CD4-positive, alpha-beta T cell treated with Interleukin-4 for 1 hour (primary cell): ENCODE data around the gene PHACTR3.

Source experiments
- DNase-seq, 2 donors: peaks; one replicate each; pipeline ENCODE4 v3.0.0-alpha.2; 2020 to 2022

PHACTR3 gene

DNA sequence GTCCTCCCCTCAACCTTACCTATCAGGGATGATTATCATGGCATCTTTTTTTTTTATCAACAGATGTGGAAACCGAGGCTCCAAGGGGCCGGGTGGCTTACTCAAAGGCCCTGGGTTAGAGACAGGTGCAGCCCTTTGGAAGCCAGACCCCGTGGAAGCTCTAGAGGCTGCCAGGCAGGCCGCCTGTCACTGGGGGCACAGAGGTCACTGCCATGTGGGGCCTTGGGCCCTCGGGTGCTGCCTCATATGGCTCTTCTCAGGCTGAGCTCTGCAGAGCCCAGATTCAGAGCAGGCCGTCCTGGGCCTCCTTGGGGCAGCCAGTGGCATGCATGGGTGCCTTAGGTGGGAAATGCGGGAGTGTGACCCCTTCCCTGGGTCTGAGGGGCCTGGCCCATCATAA is 136.3 kb downstream of the PHACTR3 start:
- DNase-seq, result no peak

DNA sequence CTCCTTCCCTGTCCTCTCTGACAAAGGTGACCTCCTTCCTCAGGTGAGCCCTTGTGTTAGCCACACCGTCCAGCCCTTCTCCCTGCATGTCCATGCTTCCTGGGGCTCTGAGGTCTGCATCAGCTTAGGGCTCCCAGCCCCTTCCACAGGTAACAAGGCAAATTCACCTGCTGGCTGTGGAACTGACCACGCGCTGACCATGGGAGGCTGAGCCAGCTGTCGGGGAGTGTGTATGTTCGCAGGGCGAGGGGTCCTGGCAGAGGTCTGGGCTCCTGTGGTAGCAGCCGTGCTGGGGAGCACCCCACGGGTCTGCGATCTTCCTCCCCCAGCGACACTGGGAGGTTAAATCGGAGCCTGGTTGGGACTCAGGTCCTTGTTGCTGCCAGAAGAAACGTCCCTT is 136.7 kb downstream of the PHACTR3 start:
- no peak for DNase-seq

DNA sequence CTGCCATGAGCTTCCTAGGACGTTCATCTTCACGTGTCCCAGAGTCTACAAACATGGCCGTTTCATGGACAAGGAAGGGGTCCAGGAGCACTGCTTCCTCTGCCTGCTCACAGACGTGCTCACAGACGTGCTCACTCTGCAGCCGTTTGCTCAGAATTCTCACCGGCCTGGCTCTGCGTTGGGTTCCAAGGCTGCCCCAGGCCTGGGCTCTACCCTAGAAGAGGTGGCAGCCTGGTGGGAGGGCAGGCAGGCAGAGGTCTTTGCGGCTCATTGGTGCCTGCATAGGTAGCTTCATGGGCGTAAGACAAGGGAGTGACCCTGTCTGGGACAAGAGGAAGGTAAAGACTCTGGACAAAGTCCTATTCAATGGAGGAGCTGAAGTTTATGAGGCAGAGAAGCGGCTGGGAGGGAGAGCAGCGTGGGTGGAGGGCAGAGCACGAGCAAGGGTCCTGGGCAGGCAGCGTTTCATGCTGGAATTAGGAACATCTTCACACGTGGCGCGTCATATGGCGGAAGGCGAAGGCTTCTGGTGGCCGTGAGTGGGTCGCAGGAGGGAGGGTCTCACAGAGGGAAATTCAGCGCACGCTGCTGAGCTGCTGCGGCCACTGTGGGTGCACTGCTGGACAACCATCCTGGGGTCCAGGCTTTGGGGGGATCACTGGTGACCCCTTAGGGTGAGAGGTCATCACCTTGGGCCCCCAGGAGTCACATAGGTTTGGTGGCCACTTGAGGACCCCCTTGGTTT is 138.2 kb downstream of the PHACTR3 start:
- no peak for DNase-seq

DNA sequence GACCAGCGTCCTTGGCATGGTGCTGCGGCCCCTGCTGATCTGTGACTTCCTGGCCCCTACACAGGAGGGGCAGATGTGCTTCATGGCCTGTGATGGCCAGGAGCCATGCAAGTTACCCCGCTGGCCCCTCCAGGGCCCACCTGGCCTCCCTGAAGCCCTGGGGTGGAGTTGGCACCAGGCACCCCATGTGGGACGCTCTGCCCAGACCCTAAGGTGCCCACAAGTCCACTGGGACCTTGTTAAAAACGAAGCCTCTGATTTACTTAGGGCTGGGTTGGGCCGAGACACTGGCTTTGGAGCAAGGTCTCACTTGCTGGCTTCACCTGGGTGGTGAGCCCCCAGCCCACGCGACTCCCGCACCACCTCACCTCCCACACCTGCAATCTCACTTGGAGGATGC is 139.0 kb downstream of the PHACTR3 start:
- DNase-seq, result no peak

DNA sequence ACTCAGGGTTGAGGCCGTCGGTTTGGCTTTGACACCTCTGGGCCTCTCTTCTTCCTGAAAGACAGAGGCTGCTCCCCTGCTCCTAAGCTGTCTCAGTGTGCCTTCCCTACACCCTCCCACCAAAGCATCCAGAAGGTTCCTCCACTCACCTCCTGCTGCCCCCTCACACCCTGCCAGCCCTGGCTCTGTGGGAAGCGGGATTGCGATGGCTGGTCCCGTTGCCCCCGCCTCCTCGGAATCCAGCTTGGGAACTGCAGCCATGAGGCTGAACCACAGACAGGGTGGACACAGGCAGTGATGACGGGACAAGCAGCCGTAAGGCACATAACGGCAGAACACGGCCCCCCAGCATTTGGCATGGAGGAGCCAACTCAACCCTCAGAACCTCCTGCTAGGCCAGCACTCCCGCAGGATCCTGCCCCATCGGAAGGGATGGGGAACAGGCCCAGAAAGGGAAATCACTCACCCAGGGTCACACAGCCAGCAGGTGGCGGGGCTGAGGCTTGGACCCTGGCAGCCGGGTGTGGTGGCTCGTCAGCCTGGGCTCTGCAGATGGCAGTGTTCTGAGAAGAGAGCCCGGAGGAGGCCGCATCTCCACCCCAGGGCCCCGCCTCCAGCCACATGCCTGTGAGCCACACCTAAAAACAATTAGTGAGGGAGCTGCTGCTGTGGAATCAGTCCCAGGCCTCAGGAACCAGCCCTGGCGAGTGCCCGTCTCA is 139.6 kb downstream of the PHACTR3 start:
- DNase-seq, result no peak

DNA sequence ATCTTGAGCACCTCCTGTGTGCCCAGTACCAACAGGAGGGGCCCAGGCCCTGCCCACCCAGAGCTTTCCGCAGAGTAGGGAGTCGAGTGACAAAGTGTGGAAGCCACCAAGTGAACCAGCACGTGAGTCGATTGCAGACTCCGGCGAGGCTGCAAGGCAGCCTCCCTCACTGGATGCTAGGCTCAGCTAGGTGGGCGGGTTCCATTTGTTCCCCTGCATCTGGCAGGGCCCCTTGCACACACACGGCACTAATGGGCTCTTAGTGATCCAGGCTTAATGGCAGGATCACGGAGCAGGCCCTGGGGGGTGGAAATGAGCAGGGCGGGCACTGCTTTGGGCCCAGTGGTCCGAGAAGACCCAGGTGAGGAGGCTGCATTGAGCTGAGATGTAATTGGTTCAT is 140.4 kb downstream of the PHACTR3 start:
- DNase-seq, result no peak

DNA sequence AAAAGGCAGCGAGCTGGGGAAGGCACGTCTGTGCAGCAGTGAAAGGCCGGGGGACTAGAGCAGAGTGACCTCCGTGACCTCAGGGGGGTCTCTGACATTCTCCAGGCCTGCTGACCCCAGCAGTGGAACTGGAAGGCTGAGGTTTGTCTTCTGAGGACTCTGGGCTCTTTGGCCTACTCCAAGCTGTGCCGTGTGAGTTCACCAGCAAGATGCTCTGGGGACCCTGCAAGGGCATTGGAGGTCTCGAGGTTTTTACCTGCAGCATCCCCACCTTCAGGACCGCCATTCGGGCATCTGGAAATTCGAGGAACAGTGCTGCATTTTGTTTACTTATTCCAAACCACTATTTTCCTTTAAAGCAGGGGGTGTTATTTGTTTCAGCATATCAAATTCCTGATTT is 140.9 kb downstream of the PHACTR3 start:
- no peak for DNase-seq

DNA sequence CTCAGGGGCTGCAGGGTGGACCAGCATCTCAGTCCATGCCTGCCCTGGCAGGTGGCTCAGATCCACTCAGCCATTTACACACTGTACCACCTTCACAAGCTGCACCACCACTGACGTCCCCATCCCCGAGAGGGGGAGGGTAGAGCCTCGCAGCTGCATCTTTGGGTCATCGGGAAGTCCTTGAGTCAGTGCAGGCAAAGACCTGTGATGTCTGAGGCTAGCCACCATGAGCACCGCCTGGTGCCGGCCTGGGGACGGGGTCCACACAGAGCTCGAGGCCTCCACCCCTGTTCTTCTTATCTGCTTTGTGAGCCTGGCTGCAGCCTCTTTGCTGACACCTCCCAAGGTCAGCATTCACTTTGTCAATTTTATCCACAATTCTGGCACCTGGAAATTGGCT is 141.4 kb downstream of the PHACTR3 start:
- DNase-seq, result no peak

DNA sequence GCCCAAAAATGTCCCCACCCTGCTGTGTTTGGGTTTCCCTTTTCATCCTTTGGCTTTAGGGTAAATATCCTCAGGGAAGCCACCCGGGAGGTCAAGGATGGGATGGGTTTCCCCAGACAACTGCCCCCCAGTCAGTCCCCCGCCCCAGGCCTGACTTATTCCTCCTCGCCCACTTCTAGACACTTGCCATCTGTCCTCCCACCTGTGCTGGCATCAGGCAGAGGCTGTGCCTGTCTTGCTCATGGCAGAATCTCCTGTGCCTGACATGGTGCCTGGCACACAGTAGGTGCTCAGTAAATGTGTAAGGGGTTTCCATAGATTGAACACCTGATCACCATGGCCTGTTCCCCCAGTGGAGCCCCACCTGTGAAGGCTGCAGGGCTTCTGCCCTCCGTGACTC is 141.8 kb downstream of the PHACTR3 start:
- DNase-seq, result no peak

DNA sequence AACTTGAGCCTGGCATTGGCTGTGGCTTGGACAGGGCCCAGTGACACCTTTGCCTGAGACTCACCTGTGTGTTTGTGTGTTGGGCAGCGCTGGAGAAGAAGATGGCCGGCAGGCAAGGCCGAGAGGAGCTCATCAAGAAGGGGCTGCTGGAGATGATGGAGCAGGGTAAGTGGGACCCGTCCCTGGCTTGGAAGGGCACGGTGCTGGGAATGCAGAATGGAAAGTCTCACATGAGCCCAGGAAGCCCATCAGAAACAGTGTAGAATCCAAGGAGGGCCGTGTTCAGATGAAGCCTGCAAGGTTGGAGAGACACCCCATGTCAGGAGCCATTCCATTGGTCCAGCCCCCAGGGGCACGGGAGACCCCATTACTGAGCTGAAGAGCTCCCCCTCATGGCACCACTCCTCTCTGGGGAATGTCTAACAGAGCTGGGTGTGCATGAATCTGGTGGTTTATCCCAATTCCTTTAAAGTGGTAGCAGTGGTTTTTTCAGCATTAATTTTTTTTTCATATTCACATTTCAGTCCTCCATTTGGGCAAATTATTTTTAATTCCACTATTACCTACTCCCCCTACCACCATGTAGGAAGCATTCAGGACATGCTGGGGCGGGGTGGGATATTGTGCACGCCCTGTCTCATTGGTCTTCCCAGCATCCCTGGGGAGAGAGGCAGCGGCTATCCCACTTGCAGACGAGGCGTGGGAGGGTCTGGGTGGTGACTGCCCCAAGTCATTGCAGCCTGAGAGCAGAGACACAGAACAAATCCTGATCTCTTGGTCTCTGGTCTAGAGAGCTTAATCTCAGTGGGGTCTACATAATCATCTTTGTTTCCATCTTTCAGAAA is 143.6 kb downstream of the PHACTR3 start:
- no peak for DNase-seq

DNA sequence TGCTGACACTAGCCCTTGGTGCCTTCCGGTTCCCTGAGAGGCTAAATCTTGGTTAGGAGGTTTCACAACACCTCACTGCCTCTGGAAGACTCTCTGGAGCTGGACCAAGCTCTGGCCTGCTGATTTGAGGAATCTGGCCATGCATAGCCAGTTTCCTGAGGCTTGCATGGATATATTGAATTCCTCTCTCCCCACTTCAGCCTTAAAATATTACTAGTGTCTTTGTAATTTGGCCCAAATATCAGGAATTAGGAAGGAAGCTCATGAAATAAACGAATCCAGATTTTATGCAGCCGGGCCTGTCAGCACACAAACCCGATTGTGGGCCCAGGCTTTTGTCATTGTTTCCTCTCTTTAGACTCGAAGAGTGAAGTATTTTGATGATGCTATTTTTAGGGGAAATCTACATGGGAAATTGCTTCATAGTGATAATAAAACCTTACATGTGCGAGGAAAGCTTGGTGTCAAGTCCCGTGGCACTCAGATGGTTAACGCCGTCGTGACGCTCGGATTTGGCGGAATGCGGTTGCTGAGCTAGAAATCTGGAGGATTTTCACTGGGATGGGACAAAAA is 144.4 kb downstream of the PHACTR3 start:
- DNase-seq, result no peak

DNA sequence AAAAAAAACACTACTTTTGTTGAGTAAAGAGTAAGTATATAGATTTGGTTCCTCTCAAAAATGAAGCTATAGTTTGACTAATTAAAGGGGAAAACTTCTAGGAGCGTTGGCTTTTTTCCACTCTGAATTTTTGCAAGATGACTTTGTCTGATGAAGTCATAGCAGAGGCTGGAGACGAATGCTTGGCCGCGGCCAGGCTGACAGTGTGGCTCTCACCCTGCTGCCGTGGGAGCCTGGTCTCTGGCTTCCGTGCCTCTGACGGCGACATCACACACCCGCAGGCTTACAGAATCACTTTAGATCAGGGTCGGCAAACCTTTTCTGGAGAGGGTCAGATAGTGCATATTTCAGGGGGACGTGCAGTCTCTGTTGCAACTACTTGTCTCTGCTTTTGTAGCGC is 145.0 kb downstream of the PHACTR3 start:
- no peak for DNase-seq

DNA sequence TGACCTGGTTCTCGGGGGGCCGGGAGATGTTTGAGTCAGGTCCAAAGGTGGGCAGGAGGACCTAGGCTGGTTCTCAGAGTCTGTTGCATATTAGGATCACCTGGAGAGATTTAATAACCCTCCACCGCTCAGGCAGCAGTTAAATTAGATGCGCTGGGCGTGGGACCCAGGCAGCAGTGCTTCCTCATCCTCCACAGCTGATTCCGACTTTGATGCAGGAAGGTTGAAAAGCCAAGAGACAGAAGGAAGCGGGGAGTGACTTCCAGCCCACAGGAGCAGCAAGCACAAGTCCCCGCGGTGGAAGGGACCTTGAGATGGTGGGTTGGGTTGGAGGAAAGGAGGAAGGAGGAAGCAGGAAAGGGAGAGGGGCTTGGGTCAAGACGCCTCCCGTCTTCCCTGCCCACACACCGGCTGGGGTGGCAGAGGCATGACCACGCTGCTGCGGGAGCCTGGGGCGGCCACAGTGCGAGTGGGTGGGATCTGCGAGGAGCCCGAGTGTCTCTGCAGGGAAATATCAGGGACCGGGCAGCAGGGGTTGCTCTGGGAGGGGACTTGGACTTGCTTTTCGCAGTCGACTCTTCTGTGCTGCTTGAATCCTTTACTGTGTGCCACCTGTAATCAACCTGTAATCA is 146.0 kb downstream of the PHACTR3 start:
- DNase-seq, result no peak

DNA sequence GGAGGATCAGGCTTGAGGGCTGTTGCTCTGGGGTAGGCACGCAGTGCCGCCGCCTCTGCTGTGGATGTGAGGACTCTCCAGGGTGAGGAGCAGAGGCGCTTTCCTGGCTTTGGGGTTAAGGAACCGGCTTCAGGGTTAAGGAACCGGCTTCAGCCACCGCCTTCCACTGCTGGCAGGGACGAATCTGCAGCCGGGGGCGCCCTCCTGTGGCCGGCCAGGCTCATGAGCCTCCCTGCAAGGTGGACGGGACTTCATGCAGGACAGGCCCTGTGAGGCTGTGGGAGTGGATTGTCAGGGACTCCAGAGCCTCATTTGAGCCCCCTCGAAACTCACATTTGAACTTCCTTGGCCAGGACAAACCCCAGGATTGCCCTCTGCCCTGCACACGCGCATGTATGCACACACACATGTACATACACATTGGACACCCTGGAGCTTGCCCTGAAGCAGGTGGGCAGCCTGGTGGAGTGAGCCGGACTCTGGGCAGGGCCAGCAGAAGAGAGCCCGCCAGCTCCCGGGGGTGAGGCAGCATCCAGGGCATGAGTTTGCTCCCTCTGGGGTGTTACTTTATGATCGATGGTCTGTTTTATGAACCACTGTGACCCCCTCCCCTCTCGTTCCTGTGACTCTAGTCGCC is 146.9 kb downstream of the PHACTR3 start:
- peak; percentile 6 to 54 for DNase-seq

DNA sequence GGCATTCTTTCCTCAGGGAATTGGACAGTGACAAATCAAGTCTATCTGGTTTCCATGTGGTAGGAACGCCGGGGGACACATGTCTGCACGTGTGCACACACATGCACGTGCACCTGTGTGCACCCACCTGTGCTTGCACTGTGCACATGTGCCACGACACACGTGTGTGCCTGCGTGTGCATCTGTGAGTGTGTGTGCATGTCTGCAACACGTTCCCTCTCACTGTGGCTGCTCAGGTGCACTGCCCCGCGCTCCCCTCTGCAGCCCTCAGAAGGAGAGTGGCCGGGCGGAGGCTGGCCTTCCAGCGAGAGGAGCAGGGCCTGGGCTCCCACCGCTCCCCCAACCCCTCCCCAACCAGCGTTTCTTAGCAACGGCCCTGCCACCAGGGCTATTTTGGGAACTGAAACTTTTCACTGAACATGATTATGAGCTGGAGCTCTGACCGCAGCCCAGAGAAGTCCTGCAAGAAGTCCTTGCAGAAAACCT is 147.8 kb downstream of the PHACTR3 start:
- DNase-seq, result peak; percentile 7 to 43

DNA sequence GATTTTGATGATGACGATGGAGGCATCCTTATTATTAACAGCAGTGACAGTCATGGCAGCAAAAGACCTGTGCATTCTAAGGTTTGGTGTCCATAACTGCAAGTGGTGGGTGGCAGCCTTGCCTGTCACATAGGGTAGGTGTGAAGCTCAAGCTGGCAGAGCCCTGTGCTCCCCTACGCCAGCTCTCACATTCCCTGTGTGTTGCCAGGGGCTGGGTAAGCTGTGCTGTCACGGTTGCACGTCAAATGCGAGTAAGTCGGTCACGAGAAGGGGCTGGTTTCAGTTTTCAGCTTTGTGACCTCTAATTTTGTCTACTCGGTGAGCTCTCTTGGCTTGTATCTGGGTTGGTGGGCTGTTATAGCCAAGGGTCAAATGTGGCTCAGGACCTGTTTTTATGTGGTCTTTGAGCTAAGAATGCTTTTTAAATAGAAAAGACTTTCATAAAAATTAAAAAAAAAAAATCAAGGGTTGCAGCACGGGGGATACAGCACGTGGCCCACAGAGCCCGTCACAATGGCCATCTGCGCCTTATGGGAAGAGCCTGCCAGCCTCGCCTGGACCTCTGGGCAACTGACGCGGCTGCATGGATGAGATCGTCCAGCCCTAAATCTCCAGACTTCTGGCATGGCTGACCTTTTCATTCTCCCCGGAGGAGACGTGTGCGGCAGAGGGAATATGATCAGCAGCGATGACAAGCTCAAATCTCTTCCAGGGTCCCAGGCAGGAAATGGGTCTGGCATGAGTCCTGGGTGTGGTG is 148.5 kb downstream of the PHACTR3 start:
- DNase-seq, result no peak

DNA sequence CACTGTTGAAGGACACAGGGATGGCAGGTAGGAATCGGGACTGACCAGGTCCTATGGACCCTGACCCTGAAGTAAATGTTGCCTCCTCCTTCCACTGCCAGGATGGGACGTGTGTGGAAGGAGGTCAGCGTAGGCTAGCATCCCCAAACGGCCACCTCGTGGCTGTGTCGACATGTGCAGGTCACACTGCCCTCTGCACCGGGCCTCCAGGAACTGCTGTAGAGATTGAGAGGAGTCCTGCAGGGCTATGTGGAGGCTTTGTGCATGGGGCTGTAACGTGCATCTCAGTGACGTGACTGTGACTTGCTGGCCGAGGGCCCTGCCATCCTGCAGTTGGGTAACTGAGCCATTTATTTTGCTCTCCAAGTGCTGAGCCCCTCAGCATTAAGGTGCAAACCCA is 149.5 kb downstream of the PHACTR3 start:
- DNase-seq, result no peak

DNA sequence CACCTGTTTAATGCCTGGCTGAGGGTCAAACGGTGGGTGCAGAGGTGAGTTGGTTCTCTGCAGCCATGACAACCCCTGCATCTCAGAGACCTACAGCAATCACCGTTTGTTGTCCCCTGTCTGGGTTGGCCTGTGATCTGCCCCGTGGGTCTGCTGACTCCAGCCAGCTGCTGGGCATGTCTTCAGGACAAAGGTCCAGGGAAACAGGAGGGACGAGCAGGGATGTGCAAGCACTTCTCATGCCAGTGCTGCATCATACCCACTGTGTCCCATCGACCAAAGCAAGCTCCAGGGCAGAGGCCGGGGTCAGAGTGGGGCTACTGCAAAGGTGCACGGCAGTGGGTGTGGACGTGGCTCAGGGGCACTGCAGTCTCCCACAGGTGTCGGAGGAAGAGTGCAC is 150.2 kb downstream of the PHACTR3 start:
- no peak for DNase-seq

DNA sequence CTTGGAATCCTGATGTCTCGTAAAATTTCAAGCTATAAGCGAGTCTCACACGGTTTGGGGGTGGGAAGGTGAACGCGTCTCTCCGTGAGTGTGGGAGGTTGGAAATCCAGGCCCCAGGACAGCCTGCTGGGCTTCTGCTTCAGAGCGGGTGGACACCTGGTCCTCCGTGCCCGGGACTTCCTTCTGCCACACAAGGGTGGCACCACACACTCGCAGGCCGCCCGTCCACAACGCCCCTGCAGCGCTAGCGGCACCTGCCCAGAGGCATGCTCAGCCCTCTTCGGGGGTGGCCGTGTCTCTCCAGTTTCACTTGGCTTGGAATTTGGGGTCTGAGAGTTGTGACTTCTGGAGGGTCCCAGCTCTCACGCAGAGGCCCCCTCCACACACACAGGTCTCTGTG is 151.9 kb downstream of the PHACTR3 start:
- no peak for DNase-seq

DNA sequence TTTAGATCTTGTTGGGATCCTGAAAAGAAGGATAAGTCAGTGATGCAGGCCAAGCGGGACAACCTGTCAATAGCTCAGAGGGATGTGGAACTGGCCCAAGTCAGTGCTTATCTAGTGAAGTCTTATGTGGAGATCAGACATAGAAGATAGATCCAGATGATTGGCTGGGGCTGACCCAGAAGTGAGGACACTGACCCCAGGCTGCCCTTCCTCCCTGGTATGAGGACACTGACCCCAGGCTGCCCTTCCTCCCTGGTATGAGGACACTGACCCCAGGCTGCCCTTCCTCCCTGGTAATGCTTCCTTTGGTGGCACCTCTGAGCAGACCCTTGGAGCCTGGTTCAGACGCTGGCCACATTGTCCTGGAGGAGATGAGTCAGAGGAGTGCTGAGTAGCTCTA is 159.7 kb downstream of the PHACTR3 start:
- DNase-seq, result no peak

DNA sequence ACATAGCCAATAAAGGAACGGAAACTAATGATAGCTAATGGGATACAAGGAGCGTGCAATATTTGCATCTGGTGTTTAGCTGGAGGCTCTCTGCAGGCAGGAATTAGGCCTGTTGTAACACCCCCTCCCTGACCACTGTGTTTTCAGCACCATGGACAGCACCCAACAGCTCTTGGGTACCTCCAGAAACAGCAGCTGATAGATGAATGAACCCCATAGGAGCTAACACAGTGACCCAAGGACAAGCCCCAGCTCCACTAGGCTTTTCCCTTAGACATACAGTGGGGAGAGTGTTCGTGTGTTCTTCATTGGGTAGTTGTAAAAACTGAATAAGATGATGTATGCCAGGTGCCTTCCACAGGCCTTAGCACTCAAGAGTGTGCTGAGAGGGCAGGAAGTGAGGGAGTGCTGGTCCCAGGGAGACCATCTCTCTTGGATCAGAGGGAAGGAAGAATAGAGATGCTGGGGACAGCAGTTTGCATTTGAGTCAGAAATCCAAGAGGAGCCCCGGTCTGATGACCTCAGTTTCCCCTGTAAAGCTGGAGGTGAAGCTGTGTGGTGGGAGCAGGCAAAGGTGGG is 161.3 kb downstream of the PHACTR3 start:
- peak in 1 of 2 donors; percentile 3 for DNase-seq
